ENCODE measurements around the gene DTL. TPM values are rescaled to one million over a fixed set of nuclear protein-coding genes. Genes with fewer than 3 reads are reported as not detected.

DTL gene
- polyA plus RNA-seq, 4 donors = 18.5 to 25.1 (median 19.2) TPM

DNA sequence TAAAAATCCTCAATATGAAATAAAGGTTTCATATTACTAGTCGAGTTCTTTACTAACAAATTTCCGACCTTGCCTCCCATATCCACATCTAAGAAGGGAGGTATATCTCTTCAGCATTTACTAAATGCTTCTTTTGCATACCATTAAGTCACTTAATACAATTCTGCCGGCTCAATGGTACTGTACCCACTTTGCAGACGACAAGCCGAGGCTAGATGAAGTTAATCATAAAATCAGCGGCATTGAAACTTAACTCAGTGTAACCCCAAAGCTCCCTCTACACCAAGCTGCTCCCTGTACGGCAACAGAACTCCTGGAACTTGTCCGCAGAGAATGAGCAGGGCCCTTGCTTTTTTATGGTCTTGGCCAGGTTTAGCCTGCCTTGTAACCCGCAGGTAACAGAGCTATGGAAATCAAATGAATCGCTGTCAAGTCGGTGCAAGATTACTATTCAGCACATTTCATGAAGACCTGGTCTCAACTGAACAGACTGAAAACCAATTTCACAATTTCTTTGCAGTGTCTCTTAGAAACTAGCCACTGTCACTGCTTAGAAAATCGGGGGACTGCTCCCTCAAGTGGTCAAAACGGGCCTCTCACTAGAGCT is 929 bp upstream of the DTL start:
- no peak for DNase-seq (ENCODE audit: low read depth in 4 of 4, low spot score in 2 of 4)

DNA sequence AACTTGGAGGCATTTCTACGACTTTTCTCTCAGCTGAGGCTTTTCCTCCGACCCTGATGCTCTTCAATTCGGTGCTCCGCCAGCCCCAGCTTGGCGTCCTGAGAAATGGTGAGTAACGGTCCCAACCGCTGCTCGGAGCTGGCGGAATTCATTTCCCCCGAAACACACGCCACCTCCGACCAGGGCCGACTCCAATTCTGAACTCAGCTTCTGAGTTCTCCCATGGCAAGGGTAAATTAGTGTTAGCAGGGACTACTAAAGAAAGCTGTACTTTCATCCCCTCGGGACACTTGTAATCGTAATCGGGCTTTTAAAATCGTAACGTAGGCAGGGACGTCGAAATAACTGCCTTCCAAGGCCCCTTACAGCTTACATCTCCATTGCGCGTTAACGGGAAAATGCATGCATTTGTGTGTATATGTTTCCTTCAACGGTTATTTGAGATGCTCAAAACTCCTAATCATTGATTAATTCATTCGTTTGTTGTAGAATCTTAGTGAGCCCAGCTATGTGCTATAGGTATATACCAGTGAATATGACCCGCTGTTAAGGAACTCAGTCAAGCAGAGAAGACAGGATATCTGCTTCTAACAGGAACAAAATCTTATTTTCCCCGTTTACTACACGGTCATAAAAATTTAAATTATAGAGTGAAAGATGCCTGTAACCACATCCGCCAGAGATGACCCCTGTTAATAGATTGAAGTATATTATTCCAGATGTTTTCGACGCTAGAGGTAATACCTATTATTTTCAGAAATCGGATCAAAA is 472 bp downstream of the DTL start:
- DNase-seq (ENCODE audit: low read depth in 4 of 4, low spot score in 2 of 4) = peak in 1 of 4 donors; percentile 56

DNA sequence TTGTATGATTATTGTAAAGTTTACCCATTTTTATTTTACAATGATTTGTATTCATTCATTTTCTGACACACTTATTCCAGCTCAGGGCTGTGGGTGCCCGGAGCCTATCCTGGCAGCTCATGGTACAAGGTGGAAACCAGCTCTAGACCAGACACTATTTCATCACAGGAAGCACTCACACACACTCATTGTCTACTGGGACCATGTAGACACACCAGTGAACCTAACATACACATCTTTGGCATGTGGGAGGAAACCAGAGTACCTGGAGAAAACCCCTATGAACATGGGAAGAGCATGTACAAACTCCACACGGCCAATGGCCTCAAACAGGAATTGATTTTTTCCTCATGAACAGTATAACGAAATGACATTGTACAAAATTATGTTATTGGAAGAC is 2.4 kb downstream of the DTL start:
- DNase-seq (ENCODE audit: low read depth in 4 of 4, low spot score in 2 of 4) = no peak

DNA sequence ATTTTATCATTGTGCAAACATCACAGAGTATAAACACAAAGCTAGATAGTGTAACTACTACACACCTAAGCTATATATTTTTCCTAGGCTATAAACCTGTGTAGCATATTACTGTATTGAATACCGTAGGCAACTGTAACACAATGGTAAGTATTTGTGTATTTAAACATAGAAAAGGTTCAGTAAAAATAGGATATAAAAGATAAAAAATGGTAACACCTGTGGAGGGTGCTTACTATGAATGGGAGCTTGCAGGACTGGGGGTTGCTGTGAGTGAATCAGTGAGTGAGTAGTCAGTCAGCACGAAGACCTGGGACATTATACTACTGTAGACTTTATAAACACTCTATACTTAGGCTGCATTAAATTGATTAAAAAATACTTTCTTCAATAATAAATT is 4.1 kb downstream of the DTL start:
- DNase-seq (ENCODE audit: low read depth in 4 of 4, low spot score in 2 of 4) = no peak

DNA sequence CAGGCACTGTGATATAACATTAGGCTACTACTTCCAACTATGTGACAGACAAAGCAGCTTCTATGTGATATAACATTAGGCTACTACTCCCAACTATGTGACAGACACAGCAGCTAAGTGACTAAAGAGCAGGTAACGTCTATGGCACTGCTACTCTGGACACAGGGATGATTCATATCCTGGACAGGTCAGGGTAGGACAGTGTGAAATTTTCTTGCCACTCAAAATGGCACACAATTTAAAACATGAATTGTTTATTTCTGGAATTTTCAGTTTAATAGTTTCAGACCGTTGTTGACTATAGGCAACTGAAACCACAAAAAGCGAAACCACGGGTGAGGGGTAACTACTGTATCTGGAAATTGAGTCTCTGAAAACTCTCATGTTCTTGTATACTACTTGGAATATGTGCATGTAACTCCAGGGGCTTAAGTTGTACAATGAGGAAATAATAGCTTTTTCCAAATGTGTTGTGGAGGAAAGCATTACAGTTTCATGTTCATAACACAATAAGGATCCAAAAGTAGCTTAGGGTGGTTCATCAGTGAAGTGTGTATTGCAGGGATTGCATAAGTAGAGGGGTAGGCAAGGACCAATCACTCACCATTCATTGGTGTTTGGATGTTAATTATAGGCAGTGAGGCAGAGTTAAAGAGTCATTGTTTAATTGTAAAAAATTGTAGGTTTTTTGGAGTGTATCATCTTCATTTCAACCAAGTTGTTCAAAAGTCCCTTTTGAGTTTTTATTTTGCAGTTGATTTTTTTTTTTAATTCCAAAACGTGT is 5.3 kb downstream of the DTL start:
- no peak for DNase-seq (ENCODE audit: low read depth in 4 of 4, low spot score in 2 of 4)

DNA sequence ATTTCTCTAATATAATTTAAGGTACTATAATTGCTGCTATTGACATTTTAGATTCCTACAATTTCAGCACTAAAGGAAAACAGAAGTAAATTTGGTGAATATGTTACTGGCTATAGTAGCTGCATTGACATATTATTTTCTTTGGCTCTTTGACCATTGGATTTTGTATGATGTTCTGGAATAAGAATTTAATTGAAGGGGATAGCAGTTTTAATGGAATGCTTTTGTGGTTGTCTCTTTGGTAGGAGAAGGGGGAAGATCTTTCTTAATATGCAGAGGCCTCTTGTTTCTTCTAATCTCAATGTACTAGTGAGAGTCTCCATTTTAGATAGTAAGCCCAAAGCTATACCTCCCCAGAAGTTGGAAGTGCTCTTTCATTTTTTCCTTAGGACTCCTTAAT is 6.9 kb downstream of the DTL start:
- no peak for DNase-seq (ENCODE audit: low read depth in 4 of 4, low spot score in 2 of 4)

DNA sequence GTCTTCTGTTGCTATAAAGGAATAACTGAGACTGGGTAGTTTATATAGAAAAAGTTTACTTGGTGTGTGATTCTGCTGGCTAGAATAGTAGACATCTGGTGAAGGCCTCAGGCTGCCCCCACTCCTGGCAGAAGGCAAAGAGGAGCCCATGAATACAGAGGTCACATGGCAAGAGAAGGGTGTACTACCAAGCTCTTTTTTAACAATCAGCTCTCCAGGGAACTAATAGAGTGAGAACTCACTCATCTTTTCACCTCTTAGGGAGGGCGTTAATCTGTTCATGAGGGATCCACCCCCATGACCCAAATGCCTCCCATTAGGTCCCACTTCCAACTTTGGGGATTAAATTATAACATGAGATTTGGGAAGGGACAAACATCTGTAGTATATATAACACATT is 9.3 kb downstream of the DTL start:
- no peak for DNase-seq (ENCODE audit: low read depth in 4 of 4, low spot score in 2 of 4)

DNA sequence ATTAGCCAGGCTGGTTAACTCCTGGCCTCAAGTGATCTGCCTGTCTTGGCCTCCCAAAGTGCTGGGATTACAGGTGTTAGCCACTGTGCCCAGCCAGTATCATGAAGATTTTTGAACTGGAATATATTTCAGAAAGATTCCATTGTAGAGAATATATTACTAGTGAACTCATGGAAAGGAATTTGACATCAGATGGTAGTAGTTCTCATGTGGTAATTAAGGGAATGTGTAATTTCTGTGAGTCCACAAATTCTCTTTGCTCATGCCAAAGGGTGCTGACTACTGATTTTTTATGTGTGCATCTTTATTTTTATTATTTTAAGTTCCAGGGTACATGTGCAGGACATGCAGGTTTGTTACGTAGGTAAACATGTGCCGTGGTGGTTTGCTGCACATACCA is 10.4 kb downstream of the DTL start:
- DNase-seq (ENCODE audit: low read depth in 4 of 4, low spot score in 2 of 4) = no peak

DNA sequence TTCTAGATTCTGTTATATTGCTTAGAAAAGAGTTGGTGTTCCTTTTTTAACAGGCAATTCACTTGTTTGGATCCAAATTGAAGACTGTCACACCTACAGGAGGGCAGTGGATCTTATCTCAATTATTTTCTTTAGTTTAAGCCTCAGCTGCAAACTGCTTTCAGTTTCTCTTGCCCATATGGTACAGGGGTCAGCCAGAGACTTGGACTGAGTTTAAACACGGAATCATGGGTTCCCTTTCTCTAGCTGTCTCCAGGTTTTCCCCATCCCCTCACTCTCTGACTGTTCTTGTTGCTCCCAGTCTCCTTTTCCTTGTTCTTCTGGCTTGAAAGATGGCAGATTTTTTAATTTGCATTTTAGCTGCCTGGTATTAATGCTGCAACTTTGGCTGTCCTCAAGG is 18.4 kb downstream of the DTL start:
- DNase-seq (ENCODE audit: low read depth in 4 of 4, low spot score in 2 of 4) = no peak

DNA sequence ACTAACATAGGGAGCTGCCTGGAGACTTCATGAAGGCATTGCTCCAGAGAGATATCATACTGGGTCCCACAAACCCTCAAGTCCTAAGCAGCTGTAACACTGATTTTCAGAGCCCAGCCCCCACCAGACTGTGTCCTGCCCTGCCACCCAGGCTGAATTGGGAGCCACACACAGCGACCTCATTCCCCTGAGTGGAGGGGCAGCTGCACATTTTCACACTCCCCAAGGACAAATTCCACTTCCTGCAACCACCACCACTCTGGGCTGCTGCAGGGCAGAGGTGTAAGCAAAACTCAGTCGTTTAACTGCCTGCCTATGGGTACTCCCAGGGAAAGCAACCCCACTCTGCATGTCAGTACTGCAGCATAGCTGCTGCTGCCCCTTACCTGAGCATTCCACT is 19.8 kb downstream of the DTL start:
- no peak for DNase-seq (ENCODE audit: low read depth in 4 of 4, low spot score in 2 of 4)

DNA sequence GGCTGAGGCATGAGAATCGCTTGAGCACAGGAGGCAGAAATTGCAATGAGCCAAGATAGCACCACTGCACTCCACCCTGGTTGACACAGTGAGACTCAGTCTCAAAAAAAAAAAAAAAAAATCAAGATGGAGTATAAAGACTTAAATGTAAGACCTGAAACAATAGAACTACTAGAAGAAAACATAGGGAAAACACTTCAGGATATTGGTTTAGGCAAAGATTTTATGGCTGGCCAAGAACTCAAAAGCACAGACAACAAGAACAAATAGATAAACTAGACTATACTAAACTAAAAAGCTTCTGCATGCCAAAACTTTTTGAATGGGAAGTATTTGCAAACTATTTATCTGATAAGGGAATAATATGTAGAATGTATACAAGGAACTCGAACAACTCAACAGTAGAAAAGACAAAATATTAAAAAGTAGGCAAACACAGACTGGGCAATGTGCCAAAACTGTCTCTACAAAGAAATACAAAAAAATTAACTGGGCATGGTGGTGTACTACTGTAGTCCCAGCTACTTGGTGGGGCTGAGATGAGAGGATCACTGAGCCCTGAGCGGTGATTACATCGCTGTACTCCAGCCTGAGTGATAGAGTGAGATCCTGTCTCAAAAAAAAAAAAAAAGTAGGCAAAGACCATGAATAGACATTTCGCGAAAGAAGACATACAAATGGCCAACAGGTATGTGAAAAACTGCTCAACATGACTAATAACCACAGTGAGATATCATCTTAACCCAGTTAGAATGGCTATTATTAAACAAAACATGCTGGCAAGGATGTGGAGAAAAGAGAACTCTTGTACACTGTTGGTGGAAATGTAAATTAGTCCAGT is 25.3 kb downstream of the DTL start:
- no peak for DNase-seq (ENCODE audit: low read depth in 4 of 4, low spot score in 2 of 4)

DNA sequence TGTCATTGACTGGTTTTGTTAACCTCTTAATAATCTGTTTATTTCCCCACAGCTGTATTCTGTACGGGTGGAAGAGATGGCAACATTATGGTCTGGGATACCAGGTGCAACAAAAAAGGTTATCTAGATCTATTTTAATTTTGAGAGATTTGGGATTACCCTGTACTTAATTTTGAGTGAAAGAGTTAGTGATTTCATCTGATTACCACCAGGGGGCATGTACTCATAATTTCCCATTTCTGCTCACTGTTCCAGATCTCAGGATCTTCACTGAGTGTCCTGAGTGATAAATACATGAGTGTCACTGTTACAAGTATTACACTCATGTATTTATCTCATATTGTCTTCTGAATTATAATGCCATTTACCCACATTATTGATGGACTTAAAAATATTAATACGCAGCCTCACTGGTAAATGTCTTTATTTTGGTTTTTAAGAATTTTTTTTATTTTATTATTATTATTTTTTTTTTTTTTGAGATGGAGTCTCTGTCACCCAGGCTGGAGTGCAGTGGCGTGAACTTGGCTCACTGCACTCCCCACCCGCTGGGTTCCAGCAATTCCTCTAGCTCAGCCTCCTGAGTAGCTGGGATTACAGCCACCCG is 27.4 kb downstream of the DTL start:
- peak in 1 of 4 donors; percentile 16 for DNase-seq (ENCODE audit: low read depth in 4 of 4, low spot score in 2 of 4)

DNA sequence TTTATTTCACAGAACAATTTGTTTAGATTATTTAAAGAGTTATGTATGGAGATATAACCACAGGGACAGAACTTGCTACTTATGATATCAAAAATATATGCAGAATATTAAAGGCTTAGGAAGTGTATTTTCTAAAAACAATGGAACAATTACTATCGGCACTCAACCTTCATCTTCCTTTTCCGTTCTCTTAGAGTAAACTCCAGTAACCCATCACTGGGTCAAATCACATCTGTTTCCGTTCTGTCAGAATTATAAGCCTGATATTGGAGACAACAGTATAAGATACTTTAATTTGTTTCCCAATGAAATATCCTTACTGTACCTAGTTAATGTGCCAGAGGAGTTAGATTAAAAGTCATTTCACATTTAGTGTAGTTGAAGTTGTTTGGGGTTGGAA is 32.2 kb downstream of the DTL start:
- DNase-seq (ENCODE audit: low read depth in 4 of 4, low spot score in 2 of 4) = no peak

DNA sequence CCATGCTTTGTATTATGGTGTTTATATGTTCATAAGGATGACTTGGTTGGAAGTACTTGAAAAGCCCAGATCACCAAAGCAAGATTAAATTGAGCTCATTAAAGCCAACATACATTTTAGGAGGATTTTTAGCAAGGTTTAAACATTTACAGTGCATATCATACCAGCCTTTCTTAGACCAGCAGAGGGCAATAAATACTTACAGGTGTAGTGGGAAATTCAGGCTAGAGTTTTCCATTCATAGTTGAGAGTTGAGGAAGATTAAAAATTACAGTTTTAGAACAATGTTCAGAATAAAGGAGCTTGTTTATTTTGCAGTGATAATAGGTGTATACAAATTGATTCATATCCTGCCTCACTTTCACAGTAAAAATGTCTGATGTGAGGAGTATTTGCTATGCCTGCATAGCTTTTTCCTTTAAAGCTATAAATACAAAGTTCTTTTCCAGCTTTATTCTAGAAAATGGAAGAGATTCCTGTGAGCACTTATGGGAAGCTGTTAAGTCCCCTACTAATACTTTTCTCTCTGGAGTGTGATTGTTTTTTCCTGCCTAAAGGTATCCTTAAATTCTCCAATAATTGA is 35.3 kb downstream of the DTL start:
- DNase-seq (ENCODE audit: low read depth in 4 of 4, low spot score in 2 of 4) = peak in 1 of 4 donors; percentile 28

DNA sequence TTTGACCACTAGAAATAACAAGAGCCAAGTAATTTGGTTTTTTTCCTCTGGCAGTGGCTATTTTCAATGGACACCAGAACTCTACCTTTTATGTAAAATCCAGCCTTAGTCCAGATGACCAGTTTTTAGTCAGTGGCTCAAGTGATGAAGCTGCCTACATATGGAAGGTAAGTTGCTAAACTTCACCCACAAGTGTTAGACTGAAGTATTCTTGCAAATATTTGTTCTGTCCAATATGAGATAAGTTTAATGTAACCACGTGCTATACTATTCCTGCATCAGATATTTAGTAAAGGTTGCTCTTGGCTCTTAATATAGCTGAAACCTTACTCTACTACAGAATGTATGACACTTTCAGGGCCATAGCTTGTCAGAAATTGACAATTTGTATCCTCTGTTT is 36.5 kb downstream of the DTL start:
- DNase-seq (ENCODE audit: low read depth in 4 of 4, low spot score in 2 of 4) = no peak

DNA sequence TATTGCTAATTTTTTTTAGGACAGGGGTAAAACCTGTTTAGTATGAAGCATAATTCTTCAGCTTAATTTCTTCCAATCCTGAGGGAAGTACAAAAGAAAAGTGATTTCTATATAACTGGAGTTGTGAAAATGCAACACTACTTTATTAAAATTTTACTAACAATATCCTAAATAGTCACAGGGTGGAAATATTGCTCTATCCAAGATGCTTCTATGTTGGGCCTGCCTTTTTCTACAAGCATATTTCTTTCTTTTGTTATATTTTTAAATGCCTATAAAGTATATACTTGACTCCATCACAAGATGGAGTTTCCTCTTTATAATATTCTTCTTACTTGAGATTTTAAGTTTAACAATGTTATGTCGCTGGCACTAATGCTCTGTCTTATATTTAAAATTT is 37.9 kb downstream of the DTL start:
- no peak for DNase-seq (ENCODE audit: low read depth in 4 of 4, low spot score in 2 of 4)

DNA sequence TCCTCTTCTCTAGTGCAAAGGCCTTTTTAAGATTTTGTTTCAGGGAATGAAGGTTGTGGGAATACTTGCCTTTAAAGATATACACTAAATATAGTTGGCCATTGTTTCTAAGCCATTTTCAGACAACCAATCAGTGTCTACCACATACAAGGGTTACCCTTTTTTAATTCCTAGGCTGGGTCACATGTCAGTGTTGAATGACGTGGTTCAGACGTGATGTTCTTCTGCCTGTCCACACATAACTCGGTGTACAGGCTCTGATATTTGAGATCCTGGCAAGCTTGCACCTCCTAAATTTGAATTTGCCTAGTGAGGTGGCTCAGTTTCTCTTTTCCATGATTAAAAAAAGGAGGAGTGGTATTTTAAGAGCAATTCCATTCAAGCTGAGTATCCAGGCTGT is 38.8 kb downstream of the DTL start:
- no peak for DNase-seq (ENCODE audit: low read depth in 4 of 4, low spot score in 2 of 4)

DNA sequence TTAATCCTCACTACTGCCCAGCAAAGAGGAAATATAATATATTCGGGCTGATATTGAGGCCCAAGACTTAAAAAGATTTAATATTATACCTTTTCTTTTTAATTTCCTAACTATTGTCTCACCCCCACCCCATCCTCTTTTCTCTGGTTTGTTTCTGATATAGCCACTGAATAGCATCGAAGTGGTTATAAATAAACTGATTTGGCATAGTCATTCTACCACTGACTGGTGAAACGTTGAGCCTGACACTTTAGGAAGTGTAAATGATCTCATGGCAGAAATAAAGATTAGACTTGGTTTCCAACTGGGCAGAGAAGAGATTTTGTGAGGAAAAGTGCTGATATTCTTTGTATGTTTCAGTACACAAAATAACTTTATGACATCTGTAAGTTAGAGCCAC is 39.3 kb downstream of the DTL start:
- DNase-seq (ENCODE audit: low read depth in 4 of 4, low spot score in 2 of 4) = no peak

DNA sequence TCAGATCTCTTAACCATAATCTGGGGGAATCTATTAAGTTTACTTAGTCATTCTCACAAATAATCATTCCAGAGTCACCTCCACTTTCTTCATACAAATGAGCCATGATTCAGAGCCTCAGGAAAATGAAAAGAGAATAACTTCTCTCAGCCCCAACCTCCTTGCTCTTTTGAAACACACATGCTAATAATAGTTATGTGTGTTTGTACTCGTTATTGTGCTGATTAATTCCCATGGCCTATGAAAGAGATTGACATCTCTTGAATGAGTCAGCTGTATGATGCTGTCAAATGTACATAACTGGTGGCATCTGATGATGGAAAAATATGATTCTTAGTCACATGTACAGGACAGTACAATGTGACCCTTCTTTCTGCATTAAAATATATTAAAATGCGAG is 41.5 kb downstream of the DTL start:
- no peak for DNase-seq (ENCODE audit: low read depth in 4 of 4, low spot score in 2 of 4)

DNA sequence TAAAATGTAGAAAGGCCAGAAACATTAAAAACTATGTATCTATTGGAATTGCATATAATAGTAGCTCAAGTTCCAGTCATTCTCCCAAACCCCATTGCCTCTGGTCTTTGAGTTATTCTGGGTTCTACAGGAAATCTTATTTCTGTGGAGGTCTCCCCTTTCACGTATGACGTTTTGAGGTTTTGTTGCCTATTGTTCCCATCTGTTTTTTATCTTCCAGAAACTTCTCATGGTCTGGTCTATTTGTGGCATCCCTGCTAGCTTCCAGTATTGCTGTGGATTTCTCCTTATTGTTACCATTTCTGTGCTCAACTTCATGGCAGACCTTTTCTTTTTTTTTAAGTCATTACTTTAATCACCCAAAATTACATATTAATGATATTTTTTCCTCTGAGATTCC is 43.3 kb downstream of the DTL start:
- DNase-seq (ENCODE audit: low read depth in 4 of 4, low spot score in 2 of 4) = no peak

Measured in left renal cortex interstitium (tissue), 4 donors.